ENCODE data around the gene MERTK.

MERTK gene

GRCh38 chr2:111995148-111995547 is 96.7 kb downstream of the MERTK start:
- H3K4me2 ChIP-seq (ENCODE audit: low read depth, low read length) = no peak overlapping the region
- H3K9me2 ChIP-seq (replicated peaks; ENCODE audit: insufficient read depth, low read length) = no peaks in the 10 kb centered on the region
- H2AFZ ChIP-seq (ENCODE audit: low read length) = no peak overlapping the region
- no peaks in the 10 kb centered on the region for H3K27me3 ChIP-seq (replicated peaks; ENCODE audit: insufficient read depth, low read length)
- H3K36me3 ChIP-seq (replicated peaks; ENCODE audit: insufficient read depth, low read length) = no peaks in the 10 kb centered on the region; the same call in 1 of the 2 replicates
- H3K4me1 ChIP-seq (ENCODE audit: low read length) = peaks cover 2% of the 10 kb centered on the region
- DNase-seq = no peak
- no peaks in the 10 kb centered on the region for H4K20me1 ChIP-seq (ENCODE audit: insufficient read depth, low read length)
- H3K9me3 ChIP-seq (replicated peaks; ENCODE audit: insufficient read depth, low read length) = no peaks in the 10 kb centered on the region
- TF ChIP-seq, protein P1, sequence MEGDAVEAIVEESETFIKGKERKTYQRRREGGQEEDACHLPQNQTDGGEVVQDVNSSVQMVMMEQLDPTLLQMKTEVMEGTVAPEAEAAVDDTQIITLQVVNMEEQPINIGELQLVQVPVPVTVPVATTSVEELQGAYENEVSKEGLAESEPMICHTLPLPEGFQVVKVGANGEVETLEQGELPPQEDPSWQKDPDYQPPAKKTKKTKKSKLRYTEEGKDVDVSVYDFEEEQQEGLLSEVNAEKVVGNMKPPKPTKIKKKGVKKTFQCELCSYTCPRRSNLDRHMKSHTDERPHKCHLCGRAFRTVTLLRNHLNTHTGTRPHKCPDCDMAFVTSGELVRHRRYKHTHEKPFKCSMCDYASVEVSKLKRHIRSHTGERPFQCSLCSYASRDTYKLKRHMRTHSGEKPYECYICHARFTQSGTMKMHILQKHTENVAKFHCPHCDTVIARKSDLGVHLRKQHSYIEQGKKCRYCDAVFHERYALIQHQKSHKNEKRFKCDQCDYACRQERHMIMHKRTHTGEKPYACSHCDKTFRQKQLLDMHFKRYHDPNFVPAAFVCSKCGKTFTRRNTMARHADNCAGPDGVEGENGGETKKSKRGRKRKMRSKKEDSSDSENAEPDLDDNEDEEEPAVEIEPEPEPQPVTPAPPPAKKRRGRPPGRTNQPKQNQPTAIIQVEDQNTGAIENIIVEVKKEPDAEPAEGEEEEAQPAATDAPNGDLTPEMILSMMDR (IDR thresholded peaks at IDR 0.05; ENCODE audit: low read length) = no peak
- TF ChIP-seq EZH2phosphoT487 (IDR thresholded peaks at IDR 0.05; ENCODE audit: low read length) = no peak
- no peak for TF ChIP-seq EZH2 (optimal IDR thresholded peaks at IDR 0.05; ENCODE audit: low read depth, low read length)
- H3K27ac ChIP-seq (ENCODE audit: low read length) = no peak overlapping the region
- no peak overlapping the region for H3K4me3 ChIP-seq (ENCODE audit: low read length)
- peaks cover under 1% of the 10 kb centered on the region; the same call in 1 of the 2 replicates for H3F3A ChIP-seq (ENCODE audit: insufficient read depth, low read length)
- H3K9ac ChIP-seq (ENCODE audit: low read length) = no peak overlapping the region
- no peaks in the 10 kb centered on the region for H3K79me2 ChIP-seq (ENCODE audit: low read length)

DNA sequence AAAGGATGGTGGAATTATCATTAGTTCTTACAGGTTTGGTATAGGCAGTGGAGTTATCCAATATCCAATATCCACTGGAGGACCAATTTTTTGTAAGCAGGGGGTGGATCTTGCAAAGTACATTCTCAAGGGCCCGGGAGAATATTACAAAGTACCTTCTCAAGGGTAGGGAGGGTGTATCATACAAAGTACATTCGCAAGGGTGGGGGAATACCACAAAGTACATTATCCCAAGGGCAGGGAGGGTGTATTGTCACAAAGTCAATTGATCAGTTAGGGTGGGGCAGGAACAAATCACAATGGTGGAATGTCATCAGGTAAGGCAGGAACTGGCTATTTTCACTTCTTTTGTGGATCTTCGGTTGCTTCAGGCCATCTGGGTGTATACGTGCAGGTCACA is 101.4 kb downstream of the MERTK start:
- Histone ChIP-seq H3K79me2 (ENCODE audit: low read length) (no peaks in the 10 kb centered on the region), H3K4me3 (ENCODE audit: low read length) (no peak overlapping the region), H2AFZ (ENCODE audit: low read length) (no peak overlapping the region), H4K20me1 (ENCODE audit: insufficient read depth, low read length) (no peaks in the 10 kb centered on the region), H3K36me3 (replicated peaks; ENCODE audit: insufficient read depth, low read length) (no peaks in the 10 kb centered on the region; the same call in 1 of the 2 replicates), H3F3A (ENCODE audit: insufficient read depth, low read length) (peaks cover 24% of the 10 kb centered on the region), H3K9me3 (replicated peaks; ENCODE audit: insufficient read depth, low read length) (no peaks in the 10 kb centered on the region), H3K27ac (ENCODE audit: low read length) (no peak overlapping the region), H3K4me2 (ENCODE audit: low read depth, low read length) (no peak overlapping the region), H3K9me2 (replicated peaks; ENCODE audit: insufficient read depth, low read length) (no peaks in the 10 kb centered on the region), H3K4me1 (ENCODE audit: low read length) (peaks cover 26% of the 10 kb centered on the region), H3K27me3 (replicated peaks; ENCODE audit: insufficient read depth, low read length) (no peaks in the 10 kb centered on the region), H3K9ac (ENCODE audit: low read length) (no peak overlapping the region)
- no peak for DNase-seq
- TF ChIP-seq, protein P1 (IDR thresholded peaks at IDR 0.05; ENCODE audit: low read length) = no peak
- TF ChIP-seq EZH2phosphoT487 (IDR thresholded peaks at IDR 0.05; ENCODE audit: low read length) (no peak), EZH2 (optimal IDR thresholded peaks at IDR 0.05; ENCODE audit: low read depth, low read length) (no peak)

DNA sequence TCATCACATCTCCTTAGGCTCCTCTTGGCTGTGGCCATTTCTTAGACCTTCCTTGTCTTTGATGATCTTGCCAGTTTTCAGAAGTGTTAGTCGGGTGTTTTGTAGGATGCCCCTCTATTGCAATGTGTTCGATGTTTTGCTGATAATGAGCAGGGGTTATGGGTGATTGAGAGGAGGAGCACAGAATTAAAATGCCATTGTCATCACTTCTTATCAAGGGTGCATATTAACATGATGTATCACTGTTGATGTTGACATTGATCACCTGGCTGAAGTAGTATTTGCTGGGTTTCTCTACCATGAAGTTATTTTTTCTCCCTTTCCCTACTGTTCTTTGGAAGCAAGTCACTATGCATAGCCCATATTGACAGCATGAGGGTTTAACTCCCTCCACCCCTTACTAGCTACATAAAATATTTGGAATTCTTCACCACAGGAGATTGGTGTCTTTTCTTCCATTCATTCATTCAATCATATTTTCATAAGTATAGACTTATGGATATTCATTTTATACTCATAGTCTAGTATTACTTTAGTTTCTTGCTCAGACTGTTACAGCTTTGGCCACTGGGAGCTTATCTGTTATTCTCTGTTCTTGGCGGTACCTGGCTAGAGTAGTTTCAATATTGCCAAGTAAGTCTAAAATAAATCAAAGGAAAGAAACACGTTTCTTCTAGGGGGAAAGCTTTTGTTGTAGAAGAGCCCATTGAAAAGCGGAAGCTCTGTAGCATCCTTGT is 102.2 kb downstream of the MERTK start:
- H3K79me2 ChIP-seq (ENCODE audit: low read length) = no peaks in the 10 kb centered on the region
- no peaks in the 10 kb centered on the region for H3K9me2 ChIP-seq (replicated peaks; ENCODE audit: insufficient read depth, low read length)
- H3K4me1 ChIP-seq (ENCODE audit: low read length) = peaks cover 26% of the 10 kb centered on the region
- H3K27ac ChIP-seq (ENCODE audit: low read length) = peak overlapping the region; percentile 67
- DNase-seq = peak; percentile 50
- peak overlapping the region; percentile 48 for H3K4me3 ChIP-seq (ENCODE audit: low read length)
- peaks cover 24% of the 10 kb centered on the region for H3F3A ChIP-seq (ENCODE audit: insufficient read depth, low read length)
- H3K9me3 ChIP-seq (replicated peaks; ENCODE audit: insufficient read depth, low read length) = no peaks in the 10 kb centered on the region
- no peaks in the 10 kb centered on the region; the same call in 1 of the 2 replicates for H3K36me3 ChIP-seq (replicated peaks; ENCODE audit: insufficient read depth, low read length)
- no peak for TF ChIP-seq EZH2phosphoT487 (IDR thresholded peaks at IDR 0.05; ENCODE audit: low read length)
- TF ChIP-seq, protein P1 (IDR thresholded peaks at IDR 0.05; ENCODE audit: low read length) = peak; percentile 30
- peak overlapping the region; percentile 87 for H3K4me2 ChIP-seq (ENCODE audit: low read depth, low read length)
- H3K27me3 ChIP-seq (replicated peaks; ENCODE audit: insufficient read depth, low read length) = no peaks in the 10 kb centered on the region
- peak overlapping the region; percentile 35; the same call in 1 of the 2 replicates for H3K9ac ChIP-seq (ENCODE audit: low read length)
- H2AFZ ChIP-seq (ENCODE audit: low read length) = peak overlapping the region; percentile 31
- H4K20me1 ChIP-seq (ENCODE audit: insufficient read depth, low read length) = no peaks in the 10 kb centered on the region

All from MM.1S (cell line).